Karpas-422 (cell line): ENCODE measurements around the gene G0S2. TPM values are rescaled to one million over a fixed set of nuclear protein-coding genes. Genes with fewer than 3 reads are reported as not detected.

Experiments used
- DNase-seq: peaks from one replicate; pipeline ENCODE4 v3.0.0-alpha.2; 2015
- H2AFZ ChIP-seq: fragments of 200-600 bp; sonication (generic); 2 replicates; pipeline ENCODE4 v1.6.1; 2014; ENCODE audit warnings: antibody characterized with exemption, low read length, mixed read lengths
- H3K27ac ChIP-seq: fragments of 200-600 bp; sonication (generic); 2 replicates; pipeline ENCODE4 v1.5.1; 2014; ENCODE audit warnings: mild to moderate bottlenecking, low read length, moderate library complexity
- H3K27me3 ChIP-seq: fragments of 200-600 bp; sonication (generic); 2 replicates; pipeline ENCODE4 v1.6.1; 2014; ENCODE audit warnings: low read length, mixed read lengths
- H3K36me3 ChIP-seq: fragments of 200-600 bp; sonication (generic); 2 replicates; pipeline ENCODE4 v1.6.1; 2014; ENCODE audit warnings: low read length, mixed read lengths; ENCODE audit not compliant: insufficient read depth
- H3K4me1 ChIP-seq: fragments of 200-600 bp; sonication (generic); 2 replicates; pipeline ENCODE4 v1.6.1; 2014; ENCODE audit warnings: mild to moderate bottlenecking, low read length, mixed read lengths
- H3K4me2 ChIP-seq: fragments of 200-600 bp; sonication (generic); 2 replicates; pipeline ENCODE4 v1.6.1; 2014; ENCODE audit warnings: low read length, low read depth, mild to moderate bottlenecking; ENCODE audit not compliant: poor library complexity, severe bottlenecking
- H3K4me3 ChIP-seq: fragments of 200-600 bp; sonication (generic); 2 replicates; pipeline ENCODE4 v1.5.1; 2014; ENCODE audit warnings: mild to moderate bottlenecking, antibody characterized with exemption, low read length, mixed read lengths
- H3K79me2 ChIP-seq: fragments of 200-600 bp; sonication (generic); 2 replicates; pipeline ENCODE4 v1.6.1; 2014; ENCODE audit warnings: mild to moderate bottlenecking, low read length, mixed read lengths
- H3K9ac ChIP-seq: fragments of 200-600 bp; sonication (generic); 2 replicates; pipeline ENCODE4 v1.6.0; 2014; ENCODE audit warnings: low read length
- H3K9me2 ChIP-seq: fragments of 200-600 bp; sonication (generic), shearing (Covaris generic); replicated peaks from 2 replicates; pipeline ENCODE4 v1.6.0; 2014; ENCODE audit warnings: mild to moderate bottlenecking, low read length, moderate library complexity; ENCODE audit not compliant: insufficient read depth
- H3K9me3 ChIP-seq: fragments of 300-700, 200-600 bp; sonication (generic); 2 replicates; pipeline ENCODE4 v1.6.1; 2014; ENCODE audit warnings: low read length, mixed read lengths
- H4K20me1 ChIP-seq: fragments of 200-600 bp; sonication (generic); 2 replicates; pipeline ENCODE4 v1.6.1; 2014; ENCODE audit warnings: mild to moderate bottlenecking, antibody characterized with exemption, low read length, low read depth; ENCODE audit not compliant: insufficient read depth
- total RNA-seq: library from RNA; depleted of rRNA; stranded (reverse); fragments of >200 nt; shearing (Covaris generic); gene quantifications from 2 replicates; pipeline ENCODE4 v1.2.3, GENCODE V29; 2014; ENCODE audit warnings: low replicate concordance

Gene G0S2
- total RNA-seq, 1 experiment from 2014 or later = 6.9 TPM

GRCh38 chr1:209652873-209653401 is 22.3 kb upstream of the G0S2 start:
- no peaks in the 10 kb centered on the region for H3K27me3 ChIP-seq
- no peak overlapping the region for H3K9ac ChIP-seq
- no peaks in the 10 kb centered on the region for H3K79me2 ChIP-seq
- no peak overlapping the region for H3K4me2 ChIP-seq
- H3K4me1 ChIP-seq = no peaks in the 10 kb centered on the region
- H2AFZ ChIP-seq = no peak overlapping the region
- H4K20me1 ChIP-seq = no peaks in the 10 kb centered on the region
- H3K36me3 ChIP-seq = no peaks in the 10 kb centered on the region
- no peak overlapping the region for H3K27ac ChIP-seq
- no peaks in the 10 kb centered on the region for H3K9me2 ChIP-seq
- DNase-seq = no peak
- H3K4me3 ChIP-seq = no peak overlapping the region
- H3K9me3 ChIP-seq = no peaks in the 10 kb centered on the region

GRCh38 chr1:209653915-209654351 is 21.3 kb upstream of the G0S2 start:
- Histone ChIP-seq H3K79me2 (no peaks in the 10 kb centered on the region), H3K9me3 (no peaks in the 10 kb centered on the region), H3K27me3 (no peaks in the 10 kb centered on the region), H3K36me3 (no peaks in the 10 kb centered on the region), H2AFZ (no peak overlapping the region), H3K4me2 (no peak overlapping the region), H4K20me1 (no peaks in the 10 kb centered on the region), H3K4me3 (no peak overlapping the region), H3K9me2 (no peaks in the 10 kb centered on the region), H3K9ac (no peak overlapping the region), H3K27ac (no peak overlapping the region), H3K4me1 (no peaks in the 10 kb centered on the region)
- DNase-seq = no peak

DNA sequence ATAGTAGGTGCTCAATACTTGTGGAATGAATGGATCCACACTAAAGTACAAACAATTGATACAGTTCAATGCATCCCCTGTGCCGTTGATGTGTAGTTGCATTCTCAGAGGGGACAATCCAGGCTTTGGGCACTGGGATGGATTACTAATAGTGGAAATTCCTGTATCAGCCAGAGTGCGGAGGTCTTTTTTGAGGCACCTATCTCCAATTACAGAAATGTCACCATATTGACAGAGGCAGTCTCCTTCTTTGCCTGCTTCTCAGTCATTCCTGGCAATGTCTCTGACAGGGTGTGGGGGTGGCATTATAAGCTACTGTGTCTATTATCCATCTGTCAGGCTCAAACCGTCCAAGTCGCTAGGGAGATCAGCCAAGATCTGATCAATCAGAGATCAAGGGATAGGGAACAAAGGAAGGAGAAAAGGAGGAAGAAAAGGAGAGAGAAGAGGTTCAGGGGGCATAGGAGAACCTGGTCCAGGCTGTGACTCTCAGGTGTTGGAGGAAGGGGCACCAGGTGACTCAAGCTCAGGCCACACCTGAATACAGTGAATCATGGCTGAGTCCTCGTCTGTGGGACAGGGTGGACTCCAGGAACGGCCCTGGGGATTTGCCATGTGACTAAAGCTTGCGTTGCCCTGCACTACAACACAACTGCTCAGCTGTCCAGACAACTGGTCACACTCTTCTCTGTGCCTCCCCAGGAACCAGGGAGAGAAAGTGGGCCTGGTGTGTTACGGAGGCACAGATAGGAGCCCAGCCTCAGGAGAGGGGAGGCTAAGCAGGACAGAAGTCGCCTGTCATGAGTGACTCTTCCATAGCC is 19.6 kb upstream of the G0S2 start:
- no peaks in the 10 kb centered on the region for H3K9me3 ChIP-seq
- H3K36me3 ChIP-seq = no peaks in the 10 kb centered on the region
- no peak for DNase-seq
- no peak overlapping the region for H3K4me3 ChIP-seq
- no peaks in the 10 kb centered on the region for H3K9me2 ChIP-seq
- no peaks in the 10 kb centered on the region for H3K27me3 ChIP-seq
- no peak overlapping the region for H3K4me2 ChIP-seq
- no peak overlapping the region for H3K9ac ChIP-seq
- H3K79me2 ChIP-seq = no peaks in the 10 kb centered on the region
- no peak overlapping the region for H2AFZ ChIP-seq
- H3K4me1 ChIP-seq = no peaks in the 10 kb centered on the region
- H3K27ac ChIP-seq = no peak overlapping the region
- H4K20me1 ChIP-seq = no peaks in the 10 kb centered on the region

DNA sequence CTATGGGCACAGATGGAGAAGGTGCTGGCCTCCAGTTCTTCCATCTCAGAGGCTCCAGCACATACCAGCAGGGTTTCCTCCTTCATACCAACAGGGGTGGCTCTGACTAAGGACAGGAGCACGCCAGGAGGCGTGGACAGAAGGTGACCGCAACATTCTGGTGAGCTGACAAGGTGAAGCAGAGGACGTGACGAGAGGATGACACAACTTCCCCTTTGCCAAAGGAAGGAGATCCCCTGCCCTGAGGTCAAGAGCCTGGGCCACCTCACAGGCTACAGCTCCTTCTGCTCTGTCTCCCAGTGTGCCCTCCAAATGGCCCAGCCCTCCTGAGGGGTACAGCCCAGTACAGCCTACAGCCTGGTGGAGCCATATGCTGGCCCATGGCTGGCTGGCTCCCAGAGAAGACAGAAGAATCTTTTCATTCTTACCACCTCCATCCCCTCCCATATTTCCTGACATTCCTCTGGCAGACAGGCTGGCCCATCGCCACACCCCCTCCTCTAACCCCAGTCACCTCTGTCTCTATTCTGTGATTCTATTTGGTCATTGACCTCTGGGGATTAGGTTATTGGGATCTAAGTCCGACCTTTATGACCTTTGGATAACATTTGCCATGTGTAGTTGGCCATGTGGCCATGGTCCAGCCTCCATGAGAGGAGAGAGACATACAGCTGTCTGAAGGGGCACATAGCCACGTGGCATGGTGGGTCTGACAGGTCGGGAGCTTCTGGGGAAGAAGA is 17.9 kb upstream of the G0S2 start:
- no peaks in the 10 kb centered on the region for H3K9me3 ChIP-seq
- no peak overlapping the region for H3K27ac ChIP-seq
- H3K36me3 ChIP-seq = no peaks in the 10 kb centered on the region
- no peaks in the 10 kb centered on the region for H3K27me3 ChIP-seq
- H3K79me2 ChIP-seq = no peaks in the 10 kb centered on the region
- H4K20me1 ChIP-seq = no peaks in the 10 kb centered on the region
- no peak overlapping the region for H2AFZ ChIP-seq
- no peaks in the 10 kb centered on the region for H3K9me2 ChIP-seq
- no peak for DNase-seq
- H3K4me2 ChIP-seq = no peak overlapping the region
- H3K9ac ChIP-seq = no peak overlapping the region
- no peak overlapping the region for H3K4me3 ChIP-seq
- no peaks in the 10 kb centered on the region for H3K4me1 ChIP-seq

DNA sequence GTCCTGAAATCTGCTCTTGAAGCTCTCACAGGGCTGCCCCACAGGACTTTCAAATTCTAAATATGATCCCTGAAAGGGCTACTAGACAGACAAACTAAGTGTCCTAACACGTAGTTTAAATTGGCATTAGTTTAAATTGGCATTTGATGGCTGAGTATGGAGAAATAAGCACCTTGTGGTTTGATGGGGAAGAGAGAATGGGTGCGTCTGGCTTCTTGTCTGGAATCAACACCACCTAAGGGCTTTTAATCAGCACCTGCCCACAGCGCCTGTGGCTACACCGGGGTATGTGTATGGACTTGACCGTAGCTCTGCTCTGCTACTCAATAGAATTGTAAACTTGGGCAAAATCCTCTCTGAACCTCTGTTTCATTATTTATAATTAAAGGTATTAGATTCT is 17.3 kb upstream of the G0S2 start:
- no peak overlapping the region for H2AFZ ChIP-seq
- H3K9me3 ChIP-seq = no peaks in the 10 kb centered on the region
- no peaks in the 10 kb centered on the region for H3K4me1 ChIP-seq
- H3K4me2 ChIP-seq = no peak overlapping the region
- H3K79me2 ChIP-seq = no peaks in the 10 kb centered on the region
- no peak overlapping the region for H3K27ac ChIP-seq
- no peak overlapping the region for H3K4me3 ChIP-seq
- H3K36me3 ChIP-seq = no peaks in the 10 kb centered on the region
- H3K9ac ChIP-seq = no peak overlapping the region
- no peaks in the 10 kb centered on the region for H3K9me2 ChIP-seq
- no peaks in the 10 kb centered on the region for H4K20me1 ChIP-seq
- peak; percentile 12 for DNase-seq
- no peaks in the 10 kb centered on the region for H3K27me3 ChIP-seq

- Histone ChIP-seq H4K20me1 (no peaks in the 10 kb centered on the region), H3K27me3 (no peaks in the 10 kb centered on the region), H3K9ac (no peak overlapping the region), H3K9me3 (no peaks in the 10 kb centered on the region), H3K4me1 (no peaks in the 10 kb centered on the region), H3K27ac (no peak overlapping the region), H3K9me2 (no peaks in the 10 kb centered on the region), H2AFZ (no peak overlapping the region), H3K36me3 (no peaks in the 10 kb centered on the region), H3K4me3 (no peak overlapping the region), H3K4me2 (no peak overlapping the region), H3K79me2 (no peaks in the 10 kb centered on the region)
- no peak for DNase-seq
These were observed 15.3 kb upstream of the G0S2 start for GRCh38 chr1:209659909-209660308.

GRCh38 chr1:209661071-209661470 is 14.1 kb upstream of the G0S2 start:
- Histone ChIP-seq H3K79me2 (no peaks in the 10 kb centered on the region), H3K27ac (no peak overlapping the region), H3K9ac (no peak overlapping the region), H3K9me2 (no peaks in the 10 kb centered on the region), H3K36me3 (no peaks in the 10 kb centered on the region), H2AFZ (no peak overlapping the region), H3K27me3 (no peaks in the 10 kb centered on the region), H3K4me1 (no peaks in the 10 kb centered on the region), H3K9me3 (no peaks in the 10 kb centered on the region), H3K4me2 (no peak overlapping the region), H4K20me1 (no peaks in the 10 kb centered on the region), H3K4me3 (no peak overlapping the region)
- peak; percentile 6 for DNase-seq

DNA sequence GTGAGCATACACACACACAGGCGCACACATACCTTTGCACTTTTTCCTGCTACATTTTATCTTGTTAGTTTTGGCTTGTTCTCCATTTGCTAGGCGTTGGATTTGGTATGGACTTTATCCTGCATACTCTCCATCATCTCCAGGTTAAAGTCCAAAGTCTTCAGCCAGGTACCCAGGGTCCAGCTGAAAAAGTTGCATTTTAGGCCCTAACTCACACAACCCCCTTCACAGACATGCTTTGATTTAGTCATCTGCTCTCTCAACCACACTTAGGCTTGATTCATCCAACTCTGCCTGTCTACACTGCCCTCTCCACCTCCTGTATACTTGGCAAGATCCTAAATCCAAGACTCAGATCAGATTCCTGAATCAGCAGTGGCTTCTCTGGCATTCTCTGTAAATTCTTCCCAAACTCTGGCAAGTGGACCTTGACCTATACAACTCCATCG is 12.3 kb upstream of the G0S2 start:
- H3K4me3 ChIP-seq = no peak overlapping the region
- no peaks in the 10 kb centered on the region for H3K4me1 ChIP-seq
- H3K27ac ChIP-seq = no peak overlapping the region
- no peaks in the 10 kb centered on the region for H3K9me3 ChIP-seq
- H3K9me2 ChIP-seq = no peaks in the 10 kb centered on the region
- no peak overlapping the region for H3K9ac ChIP-seq
- no peaks in the 10 kb centered on the region for H3K36me3 ChIP-seq
- no peaks in the 10 kb centered on the region for H4K20me1 ChIP-seq
- H3K4me2 ChIP-seq = no peak overlapping the region
- DNase-seq = no peak
- H3K27me3 ChIP-seq = no peaks in the 10 kb centered on the region
- H2AFZ ChIP-seq = no peak overlapping the region
- no peaks in the 10 kb centered on the region for H3K79me2 ChIP-seq
